GM15510 (cell line): Measurements from ENCODE around the gene ABO.

Experiments
- POLR2A ChIP-seq: IDR thresholded peaks from 3 replicates; pipeline ENCODE4 v1.6.1; 2011; ENCODE audit warnings: borderline replicate concordance; ENCODE audit not compliant: insufficient read length; ENCODE audit errors: extremely low read depth

Gene ABO

DNA sequence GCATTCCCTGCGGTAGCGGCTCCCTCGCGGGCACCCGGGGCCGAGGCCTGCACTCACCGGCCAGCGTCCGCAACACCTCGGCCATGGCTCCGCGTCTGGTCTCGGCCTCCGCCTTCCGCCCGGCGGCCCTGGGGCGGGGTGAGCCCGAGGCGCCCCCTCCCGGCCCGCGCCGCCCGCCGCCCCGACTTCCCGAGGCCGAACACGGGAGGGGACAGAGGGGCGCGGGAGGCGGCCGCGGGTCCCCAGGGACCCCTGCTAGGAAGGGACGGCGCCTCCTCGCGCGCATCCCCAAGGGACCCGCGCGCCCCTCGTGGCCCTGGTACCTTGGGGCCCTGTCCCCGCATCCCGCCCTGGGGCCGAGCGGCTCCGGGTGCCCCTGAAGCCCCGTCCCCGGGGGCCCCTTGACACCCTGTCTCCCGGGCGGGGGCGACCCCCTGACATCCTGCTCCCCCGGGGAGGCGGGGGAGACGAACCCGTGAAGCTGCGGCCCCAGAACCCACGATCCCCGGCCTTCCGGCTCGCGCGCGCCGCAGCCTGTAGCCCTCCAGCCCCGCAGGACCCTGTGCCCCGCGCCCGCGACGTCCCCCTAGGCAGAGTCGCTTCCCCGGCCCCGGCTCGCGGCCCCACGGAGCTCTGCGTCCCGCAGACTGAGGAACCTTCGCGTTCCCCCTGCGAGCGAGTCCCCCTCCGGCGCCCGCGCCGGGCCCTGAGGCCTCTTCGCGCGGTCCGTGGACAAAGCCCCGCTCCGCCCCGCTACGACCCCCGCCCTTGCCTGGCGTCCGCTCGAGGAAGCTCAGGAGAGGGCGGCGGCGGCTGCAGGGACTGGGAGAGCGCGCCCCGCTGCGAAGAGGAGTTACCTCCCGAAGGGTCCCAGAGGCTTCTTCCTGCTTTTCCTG is at the start of gene ABO:
TSS of gene ABO (minus strand) at position 97 of the 896 bp plus-strand sequence.
- no peak for TF ChIP-seq POLR2A

DNA sequence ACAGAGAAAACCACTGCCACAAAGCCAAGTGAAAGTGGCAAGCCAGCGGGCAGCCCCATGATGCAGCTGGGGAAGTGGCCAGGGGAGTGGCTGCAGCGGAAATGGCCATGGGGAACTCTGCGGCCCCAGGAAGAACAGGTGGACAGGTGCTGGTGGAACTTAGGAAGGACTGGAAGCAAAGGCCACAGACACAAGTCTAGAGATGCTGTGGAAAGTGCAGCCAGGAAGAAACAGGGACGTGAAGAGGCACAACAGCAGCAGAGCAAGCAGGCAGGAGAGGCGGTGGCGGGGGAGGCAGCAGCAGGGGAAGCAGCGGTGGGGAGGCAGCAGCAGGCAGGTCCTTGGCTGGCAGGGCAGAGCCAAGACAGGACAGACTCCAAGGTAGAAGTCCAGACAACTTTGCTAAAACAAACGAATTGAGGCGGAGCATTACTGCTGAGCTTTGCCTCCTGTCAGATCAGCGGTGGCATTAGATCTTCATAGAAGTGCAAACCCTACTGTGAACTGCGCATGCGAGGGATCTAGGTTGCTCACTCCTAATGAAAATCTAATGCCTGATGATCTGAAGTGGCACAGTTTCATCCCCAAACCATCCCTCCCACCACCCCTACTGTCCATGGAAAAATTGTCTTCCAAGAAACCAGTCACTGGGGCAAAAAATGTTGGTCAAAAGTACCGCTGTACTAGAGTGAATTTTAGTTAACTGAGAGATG is 49.1 kb upstream of the ABO start:
- TF ChIP-seq POLR2A = no peak

DNA sequence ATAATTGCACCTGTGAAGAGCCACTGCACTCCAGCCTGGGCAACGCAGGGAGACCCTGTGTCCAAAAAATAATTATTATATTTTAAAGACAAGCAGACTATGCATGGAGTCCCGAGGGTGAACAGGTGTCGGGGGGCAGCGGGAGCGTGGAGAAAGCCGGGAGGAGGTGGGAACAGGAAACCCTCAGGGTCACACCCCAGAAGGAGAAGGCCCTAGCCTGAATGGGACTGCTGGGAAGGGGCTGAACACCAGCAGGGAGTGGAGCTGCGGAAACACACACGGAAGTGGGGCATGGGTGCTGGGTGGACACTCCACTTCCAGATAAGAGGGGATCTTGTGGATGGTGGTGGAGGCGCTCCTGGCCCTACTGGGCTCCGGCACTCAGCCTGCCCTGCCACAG is 48.2 kb upstream of the ABO start:
- TF ChIP-seq POLR2A = no peak

DNA sequence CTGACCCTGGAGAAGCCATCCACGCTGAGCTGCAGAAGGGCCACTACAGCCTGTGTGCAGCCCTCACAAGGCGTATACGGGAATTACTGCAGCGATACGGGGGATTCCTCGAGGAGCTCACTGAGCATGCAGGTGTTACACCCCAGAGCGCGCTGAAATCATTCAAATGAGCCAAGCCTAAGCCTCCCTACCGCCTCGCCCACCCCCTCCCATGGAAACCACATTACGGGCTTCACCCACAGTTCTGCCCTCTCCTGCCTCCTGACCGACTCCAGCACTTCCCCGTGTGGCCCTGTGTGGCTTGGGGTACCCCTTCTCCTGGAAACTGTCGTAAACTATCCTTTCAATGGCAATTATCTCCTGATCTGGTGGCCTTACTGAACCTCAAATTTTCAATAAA is 47.7 kb upstream of the ABO start:
- TF ChIP-seq POLR2A = no peak

DNA sequence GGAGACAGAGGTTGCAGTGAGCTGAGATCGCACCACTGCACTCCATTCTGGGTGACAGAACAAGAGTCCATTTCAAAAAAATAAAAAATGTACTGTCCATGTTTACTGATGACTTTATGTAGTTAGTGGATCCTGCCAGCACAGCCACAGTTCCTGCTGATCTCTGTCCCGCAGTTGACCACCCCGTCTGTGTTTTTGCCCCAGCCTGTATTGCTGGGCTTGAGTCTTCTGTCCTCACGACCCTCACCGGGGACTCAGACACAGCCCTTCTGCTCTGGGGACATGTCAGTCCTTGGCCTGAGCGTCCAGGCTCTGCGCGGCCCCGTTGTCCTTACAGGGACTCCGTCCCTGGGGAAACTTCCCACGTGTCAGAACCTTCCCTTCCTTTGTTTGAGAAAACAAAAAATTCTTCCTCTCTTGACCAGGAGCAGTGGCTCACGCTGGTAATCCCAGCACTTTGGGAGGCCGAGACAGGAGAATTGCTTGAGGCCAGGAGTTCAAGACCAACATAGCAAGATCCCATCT is 46.5 kb upstream of the ABO start:
- TF ChIP-seq POLR2A = no peak

DNA sequence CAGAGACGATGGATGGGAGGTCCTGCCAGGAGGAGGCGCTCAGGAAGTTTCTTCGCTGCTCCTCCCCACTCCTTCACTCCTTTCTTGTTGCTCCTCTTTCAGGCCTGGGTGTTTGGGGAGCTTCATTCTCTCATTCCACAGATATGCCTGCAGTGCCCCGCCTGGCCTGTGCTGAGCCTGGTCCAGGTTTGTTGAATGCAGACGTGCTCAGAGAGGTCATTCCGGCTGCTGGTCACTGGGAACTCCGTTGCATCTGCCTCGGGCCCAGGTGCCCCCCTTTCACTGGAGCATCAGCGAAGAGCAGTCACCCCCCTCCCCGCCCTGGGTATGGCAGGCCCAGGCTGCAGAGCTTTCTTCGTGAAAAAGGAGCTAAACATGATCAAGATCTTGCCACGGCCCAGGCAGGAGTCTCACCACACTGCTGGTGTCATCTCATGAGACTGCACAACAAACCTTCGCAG is 45.5 kb upstream of the ABO start:
- no peak for TF ChIP-seq POLR2A

DNA sequence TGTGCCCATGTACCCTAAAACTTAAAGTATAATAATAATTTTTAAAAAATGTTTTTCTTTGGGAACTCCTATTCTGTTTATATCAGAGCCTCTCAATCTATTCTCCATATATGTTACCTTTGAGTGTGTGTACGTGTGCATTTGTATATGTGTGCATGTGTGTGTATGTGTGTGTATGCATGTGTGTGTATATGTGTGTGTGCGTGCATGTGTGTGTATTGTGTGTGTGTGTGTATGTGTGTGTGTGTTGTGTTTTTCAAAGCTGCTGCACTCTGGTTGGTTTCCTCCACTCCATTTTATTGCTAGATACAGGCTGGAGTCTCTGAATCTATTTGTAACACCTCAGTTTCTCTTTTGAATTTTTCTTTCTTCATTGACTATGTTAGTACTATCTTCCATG is 41.0 kb upstream of the ABO start:
- no peak for TF ChIP-seq POLR2A

DNA sequence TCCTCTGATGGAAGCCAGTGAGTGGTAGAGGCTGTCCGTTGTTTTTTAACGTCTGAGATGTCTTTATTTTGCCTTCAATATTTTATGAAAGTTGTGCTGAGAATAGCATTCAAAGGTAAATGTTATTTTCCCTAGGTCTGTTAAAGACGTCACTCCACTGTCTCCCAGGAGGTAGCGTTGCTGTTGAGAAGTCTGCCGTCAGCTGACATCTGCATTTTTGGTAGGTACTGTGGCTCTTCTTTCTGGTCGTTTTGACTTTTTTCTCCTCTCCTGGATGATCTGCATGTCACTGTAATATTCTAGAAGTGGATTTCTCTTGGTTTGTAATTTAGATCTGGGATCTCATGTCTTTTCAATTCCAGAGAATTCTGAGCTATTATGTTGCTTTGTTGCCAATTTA is 34.6 kb upstream of the ABO start:
- no peak for TF ChIP-seq POLR2A

DNA sequence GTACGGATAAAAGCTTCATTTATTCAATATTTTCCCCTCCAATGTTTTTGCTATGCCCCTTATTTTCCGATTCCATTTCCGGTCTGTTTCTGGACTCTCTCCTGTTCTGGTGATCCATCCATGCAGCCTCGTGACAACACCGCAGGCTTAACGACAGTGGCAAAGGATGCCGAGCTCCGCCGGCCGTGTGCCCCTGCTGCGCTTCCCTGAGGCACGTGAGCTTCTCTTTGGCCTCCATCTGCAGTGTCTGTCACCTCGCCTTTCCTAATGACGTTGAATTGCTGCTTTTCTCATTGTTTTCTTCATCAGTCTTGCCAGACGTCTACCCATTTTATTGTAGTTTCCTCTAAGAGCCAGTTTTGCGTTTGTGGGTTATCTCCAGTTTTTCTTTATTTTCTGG is 32.3 kb upstream of the ABO start:
- TF ChIP-seq POLR2A = no peak

DNA sequence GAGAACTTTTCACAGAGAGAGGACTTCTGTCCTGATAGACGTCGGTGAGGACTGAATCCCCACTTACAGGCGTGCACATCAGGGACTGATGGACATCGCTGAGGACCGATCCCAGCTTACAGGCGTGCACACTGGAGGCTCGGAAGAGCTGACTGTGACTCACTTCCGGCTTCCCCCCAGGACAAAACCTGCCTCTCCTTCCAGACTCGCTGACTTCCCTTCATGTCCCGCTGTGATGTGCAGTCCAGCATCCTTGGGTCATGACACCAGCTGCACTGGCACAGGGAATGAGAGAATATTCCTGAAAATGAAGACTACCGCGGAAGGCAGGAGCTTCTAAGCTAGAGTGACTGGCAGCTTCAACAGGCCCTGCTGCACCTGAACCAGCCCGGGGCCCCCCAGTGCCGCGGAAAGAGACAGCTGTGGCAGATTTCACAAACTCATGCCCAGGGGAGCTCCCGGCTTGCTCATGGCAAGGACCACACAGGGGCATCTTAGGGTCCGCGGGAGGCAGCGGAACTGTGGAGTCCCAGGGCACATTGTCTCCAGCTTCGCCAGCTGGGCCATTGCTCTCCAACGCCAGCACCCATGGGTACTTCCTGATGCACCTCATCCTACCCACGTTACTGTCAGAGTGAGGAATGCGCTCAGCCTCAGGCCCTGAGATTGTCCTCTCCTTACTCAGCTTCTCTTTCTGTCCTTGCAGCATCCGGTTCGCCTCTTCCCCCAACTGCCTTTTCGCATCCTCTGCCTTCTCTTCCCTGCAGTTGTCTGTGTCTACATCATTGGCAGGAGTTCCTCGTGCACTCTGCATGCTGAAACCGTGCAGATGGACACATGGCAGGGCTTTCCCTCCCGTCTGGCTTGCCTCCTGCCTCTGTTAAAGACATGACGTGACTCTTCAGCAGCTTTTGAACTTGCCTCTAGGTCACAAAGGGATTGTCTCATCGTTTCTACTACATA is 31.5 kb upstream of the ABO start:
- TF ChIP-seq POLR2A = no peak

DNA sequence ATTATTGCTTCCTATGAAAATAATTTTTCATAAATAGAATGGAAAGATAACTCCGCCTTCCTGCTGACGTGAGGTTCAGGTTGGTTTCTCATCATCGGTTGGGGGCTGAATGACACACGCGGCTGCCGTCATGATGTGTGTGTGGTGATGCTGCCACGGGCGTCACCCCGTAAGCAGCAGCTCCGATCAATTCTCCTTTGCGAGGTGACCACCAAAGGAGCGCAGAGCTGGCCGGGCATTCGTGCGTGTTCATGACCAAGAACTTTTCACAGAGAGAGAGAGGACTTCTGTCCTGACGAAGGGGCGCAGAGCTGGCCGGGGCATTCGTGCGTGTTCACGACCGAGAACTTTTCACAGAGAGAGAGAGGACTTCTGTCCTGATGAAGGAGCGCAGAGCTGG is 30.7 kb upstream of the ABO start:
- TF ChIP-seq POLR2A = no peak

DNA sequence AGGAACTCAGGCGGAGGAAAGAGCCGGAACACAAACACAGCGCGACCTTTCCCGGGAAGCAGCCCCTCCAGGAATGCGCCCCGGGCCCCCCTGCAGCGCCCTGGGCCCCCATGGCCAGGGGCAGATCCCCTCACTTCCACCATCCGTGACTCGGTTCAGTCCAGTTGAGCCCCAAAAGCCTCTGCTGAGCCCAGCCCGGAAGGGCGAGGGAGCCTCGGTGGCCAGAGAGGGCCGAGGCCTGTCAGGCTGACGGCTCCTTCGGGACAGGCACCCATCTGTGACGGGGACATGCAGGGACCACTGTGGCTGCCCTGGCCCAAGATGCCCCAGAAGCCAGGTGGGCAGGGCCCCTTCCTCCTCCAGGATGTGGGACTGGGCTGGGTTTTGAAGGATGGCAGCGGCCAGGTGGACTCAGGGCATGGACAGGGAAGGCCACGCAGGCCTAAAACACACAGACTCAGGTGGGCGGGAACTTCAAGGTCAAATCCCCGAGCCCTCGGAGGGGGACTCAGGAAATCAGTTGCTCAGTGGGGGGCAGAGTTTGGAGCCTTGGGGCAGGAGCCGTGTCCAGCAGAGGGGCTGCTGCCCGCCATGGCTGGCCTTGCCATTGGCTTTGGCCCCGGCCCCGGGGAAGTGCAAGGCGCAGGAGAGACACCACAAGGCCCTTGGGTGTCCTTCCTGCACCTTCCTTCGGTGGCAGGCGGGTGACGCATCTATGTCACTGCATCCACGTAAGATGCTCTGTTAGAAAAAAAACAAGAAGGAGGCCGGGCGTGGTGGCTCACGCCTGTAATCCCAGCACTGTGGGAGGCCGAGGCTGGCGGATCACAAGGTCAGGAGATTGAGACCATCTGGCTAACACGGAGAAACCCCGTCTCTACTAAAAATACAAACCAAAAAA is 29.7 kb upstream of the ABO start:
- TF ChIP-seq POLR2A = no peak

DNA sequence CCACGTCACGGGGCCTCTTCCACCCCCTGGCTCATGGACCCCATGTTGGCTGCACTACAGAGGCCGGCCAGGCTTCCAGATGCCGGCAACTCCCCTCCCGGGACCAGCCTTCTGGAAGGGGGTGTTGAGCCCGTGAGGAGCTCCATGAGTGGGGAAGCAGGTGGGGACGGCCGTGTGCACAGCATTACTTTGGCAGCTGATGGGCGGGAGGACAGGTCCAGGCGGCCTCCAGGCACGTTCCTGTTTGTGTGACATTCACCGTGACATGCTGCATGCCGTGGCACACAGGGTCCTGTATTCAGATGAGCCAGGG is 29.1 kb upstream of the ABO start:
- no peak for TF ChIP-seq POLR2A
